Uterus (tissue), 2 donors: Measurements from ENCODE around the gene PRCP.
"Not testable (repeated sequence)": the region's sequence is repeated elsewhere in the genome, so short reads cannot be mapped to it uniquely, and the experiment has no call there.

ENCODE experiments used
- CTCF ChIP-seq, 4 experiments: fragments of 200-600 bp in 2 of 4; fragments of 450-650 bp in 2 of 4; sonication (generic) in 2 of 4; IDR thresholded peaks; one replicate each; pipeline ENCODE4 v1.5.1; 2016 to 2019; ENCODE audit warnings: antibody characterized with exemption in 4 of 4, mild to moderate bottlenecking in 2 of 4, moderate library complexity in 1 of 4
- POLR2A ChIP-seq, 2 donors: fragments of 450-650 bp; IDR thresholded peaks; one replicate each; pipeline ENCODE4 v1.6.1; 2016; ENCODE audit warnings: antibody characterized with exemption in 2 of 2, mild to moderate bottlenecking in 1 of 2, moderate library complexity in 1 of 2

GRCh38 chr11:82854916-82855315, 45.3 kb downstream of the PRCP start:
- not testable (repeated sequence) for TF ChIP-seq CTCF, POLR2A (IDR thresholded peaks at IDR 0.05)
